Fibroblast of the conjunctiva (primary cell): ENCODE measurements around the gene IRX2.

Experiments used
- DNase-seq: peaks from one replicate; pipeline ENCODE4 v3.0.0-alpha.2; 2010; ENCODE audit warnings: low read depth

Gene IRX2

GRCh38 chr5:2756211-2757152 lies 5.0 kb upstream of the IRX2 start:
- DNase-seq = peak; percentile 56

GRCh38 chr5:2755681-2756171 lies 4.2 kb upstream of the IRX2 start:
- no peak for DNase-seq

GRCh38 chr5:2755076-2755680 lies 3.7 kb upstream of the IRX2 start:
- no peak for DNase-seq

GRCh38 chr5:2754581-2755075 lies 3.2 kb upstream of the IRX2 start:
- DNase-seq = no peak

GRCh38 chr5:2753452-2754420 lies 2.3 kb upstream of the IRX2 start:
- DNase-seq = no peak

- DNase-seq = no peak
These were observed 1.5 kb upstream of the IRX2 start for GRCh38 chr5:2752821-2753439.

GRCh38 chr5:2752059-2752820 lies 763 bp upstream of the IRX2 start:
- DNase-seq = no peak

- no peak for DNase-seq
These were observed 566 bp downstream of the IRX2 start for GRCh38 chr5:2750758-2751464.

GRCh38 chr5:2750026-2750757 lies 1.3 kb downstream of the IRX2 start:
- no peak for DNase-seq

GRCh38 chr5:2749514-2750025 lies 1.9 kb downstream of the IRX2 start:
- DNase-seq = no peak

GRCh38 chr5:2748861-2749513 lies 2.5 kb downstream of the IRX2 start:
- no peak for DNase-seq

- DNase-seq = no peak
These were observed 3.2 kb downstream of the IRX2 start for GRCh38 chr5:2748179-2748860.

- no peak for DNase-seq
These were observed 3.9 kb downstream of the IRX2 start for GRCh38 chr5:2747363-2748162.

GRCh38 chr5:2746561-2747032 lies 4.9 kb downstream of the IRX2 start:
- no peak for DNase-seq

GRCh38 chr5:2744485-2744884 lies 7.0 kb downstream of the IRX2 start:
- no peak for DNase-seq

- DNase-seq = no peak
These were observed 8.4 kb downstream of the IRX2 start for GRCh38 chr5:2742921-2743679.
